ENCODE data around the gene NOL7.

DNA sequence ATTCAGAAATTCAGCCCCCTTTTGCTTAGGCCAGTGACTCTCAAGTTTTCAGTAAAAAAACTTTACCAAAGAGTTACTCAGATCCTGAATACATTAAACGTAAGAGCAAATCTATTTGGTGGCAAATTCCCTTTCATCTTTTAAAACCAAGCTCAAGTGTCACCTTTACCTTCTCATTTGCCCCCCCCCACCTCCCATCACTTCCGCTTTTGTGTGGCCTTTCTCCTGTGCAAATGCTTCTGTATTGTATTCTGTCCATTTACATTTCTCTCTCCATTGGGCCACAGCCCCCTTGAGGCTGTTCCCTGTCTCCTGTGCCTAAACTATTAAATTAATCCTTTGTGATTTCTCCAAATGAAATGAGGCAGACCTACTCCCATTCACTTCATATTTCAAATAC, 1.9 kb downstream of the NOL7 start:
- TF ChIP-seq, protein P1, sequence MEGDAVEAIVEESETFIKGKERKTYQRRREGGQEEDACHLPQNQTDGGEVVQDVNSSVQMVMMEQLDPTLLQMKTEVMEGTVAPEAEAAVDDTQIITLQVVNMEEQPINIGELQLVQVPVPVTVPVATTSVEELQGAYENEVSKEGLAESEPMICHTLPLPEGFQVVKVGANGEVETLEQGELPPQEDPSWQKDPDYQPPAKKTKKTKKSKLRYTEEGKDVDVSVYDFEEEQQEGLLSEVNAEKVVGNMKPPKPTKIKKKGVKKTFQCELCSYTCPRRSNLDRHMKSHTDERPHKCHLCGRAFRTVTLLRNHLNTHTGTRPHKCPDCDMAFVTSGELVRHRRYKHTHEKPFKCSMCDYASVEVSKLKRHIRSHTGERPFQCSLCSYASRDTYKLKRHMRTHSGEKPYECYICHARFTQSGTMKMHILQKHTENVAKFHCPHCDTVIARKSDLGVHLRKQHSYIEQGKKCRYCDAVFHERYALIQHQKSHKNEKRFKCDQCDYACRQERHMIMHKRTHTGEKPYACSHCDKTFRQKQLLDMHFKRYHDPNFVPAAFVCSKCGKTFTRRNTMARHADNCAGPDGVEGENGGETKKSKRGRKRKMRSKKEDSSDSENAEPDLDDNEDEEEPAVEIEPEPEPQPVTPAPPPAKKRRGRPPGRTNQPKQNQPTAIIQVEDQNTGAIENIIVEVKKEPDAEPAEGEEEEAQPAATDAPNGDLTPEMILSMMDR (IDR thresholded peaks at IDR 0.05; ENCODE audit: low read depth, low read length, poor library complexity, severe bottlenecking) = no peak
- no peak for TF ChIP-seq EZH2phosphoT487 (IDR thresholded peaks at IDR 0.05; ENCODE audit: borderline replicate concordance, low read length)
